HL-60 (cell line): ENCODE data around the gene ZNF107.

Experiments used
- TF ChIP-seq, protein P1 (sequence below): IDR thresholded peaks from one replicate; pipeline ENCODE4 v1.5.1; 2011; ENCODE audit warnings: low read length, control low read depth, inconsistent platforms; ENCODE audit not compliant: insufficient read depth
- TF ChIP-seq, protein P2 (sequence below): IDR thresholded peaks from 2 replicates; pipeline ENCODE4 v1.6.1; 2012; ENCODE audit warnings: low read depth; ENCODE audit not compliant: insufficient replicate concordance

DNA sequence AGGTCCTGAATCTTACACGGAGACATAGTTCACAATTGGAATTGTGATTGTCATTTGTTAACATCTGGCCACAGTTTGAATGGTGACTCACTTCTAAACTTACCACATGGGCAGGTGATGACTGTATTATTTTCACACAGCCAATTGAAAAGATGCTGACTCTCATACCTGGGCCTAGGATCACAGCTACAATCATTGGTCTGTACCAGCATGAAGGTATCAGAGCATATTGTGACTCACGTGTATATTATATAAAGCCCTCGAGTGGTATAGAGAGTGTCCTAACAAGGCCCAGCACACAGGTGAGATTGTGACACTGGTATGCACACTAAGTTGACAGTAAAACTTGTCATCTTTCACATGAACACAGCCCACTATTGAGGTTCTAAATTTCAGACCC lies 9.4 kb upstream of the ZNF107 start:
- TF ChIP-seq, protein P1, sequence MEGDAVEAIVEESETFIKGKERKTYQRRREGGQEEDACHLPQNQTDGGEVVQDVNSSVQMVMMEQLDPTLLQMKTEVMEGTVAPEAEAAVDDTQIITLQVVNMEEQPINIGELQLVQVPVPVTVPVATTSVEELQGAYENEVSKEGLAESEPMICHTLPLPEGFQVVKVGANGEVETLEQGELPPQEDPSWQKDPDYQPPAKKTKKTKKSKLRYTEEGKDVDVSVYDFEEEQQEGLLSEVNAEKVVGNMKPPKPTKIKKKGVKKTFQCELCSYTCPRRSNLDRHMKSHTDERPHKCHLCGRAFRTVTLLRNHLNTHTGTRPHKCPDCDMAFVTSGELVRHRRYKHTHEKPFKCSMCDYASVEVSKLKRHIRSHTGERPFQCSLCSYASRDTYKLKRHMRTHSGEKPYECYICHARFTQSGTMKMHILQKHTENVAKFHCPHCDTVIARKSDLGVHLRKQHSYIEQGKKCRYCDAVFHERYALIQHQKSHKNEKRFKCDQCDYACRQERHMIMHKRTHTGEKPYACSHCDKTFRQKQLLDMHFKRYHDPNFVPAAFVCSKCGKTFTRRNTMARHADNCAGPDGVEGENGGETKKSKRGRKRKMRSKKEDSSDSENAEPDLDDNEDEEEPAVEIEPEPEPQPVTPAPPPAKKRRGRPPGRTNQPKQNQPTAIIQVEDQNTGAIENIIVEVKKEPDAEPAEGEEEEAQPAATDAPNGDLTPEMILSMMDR: no peak
- TF ChIP-seq, protein P2, sequence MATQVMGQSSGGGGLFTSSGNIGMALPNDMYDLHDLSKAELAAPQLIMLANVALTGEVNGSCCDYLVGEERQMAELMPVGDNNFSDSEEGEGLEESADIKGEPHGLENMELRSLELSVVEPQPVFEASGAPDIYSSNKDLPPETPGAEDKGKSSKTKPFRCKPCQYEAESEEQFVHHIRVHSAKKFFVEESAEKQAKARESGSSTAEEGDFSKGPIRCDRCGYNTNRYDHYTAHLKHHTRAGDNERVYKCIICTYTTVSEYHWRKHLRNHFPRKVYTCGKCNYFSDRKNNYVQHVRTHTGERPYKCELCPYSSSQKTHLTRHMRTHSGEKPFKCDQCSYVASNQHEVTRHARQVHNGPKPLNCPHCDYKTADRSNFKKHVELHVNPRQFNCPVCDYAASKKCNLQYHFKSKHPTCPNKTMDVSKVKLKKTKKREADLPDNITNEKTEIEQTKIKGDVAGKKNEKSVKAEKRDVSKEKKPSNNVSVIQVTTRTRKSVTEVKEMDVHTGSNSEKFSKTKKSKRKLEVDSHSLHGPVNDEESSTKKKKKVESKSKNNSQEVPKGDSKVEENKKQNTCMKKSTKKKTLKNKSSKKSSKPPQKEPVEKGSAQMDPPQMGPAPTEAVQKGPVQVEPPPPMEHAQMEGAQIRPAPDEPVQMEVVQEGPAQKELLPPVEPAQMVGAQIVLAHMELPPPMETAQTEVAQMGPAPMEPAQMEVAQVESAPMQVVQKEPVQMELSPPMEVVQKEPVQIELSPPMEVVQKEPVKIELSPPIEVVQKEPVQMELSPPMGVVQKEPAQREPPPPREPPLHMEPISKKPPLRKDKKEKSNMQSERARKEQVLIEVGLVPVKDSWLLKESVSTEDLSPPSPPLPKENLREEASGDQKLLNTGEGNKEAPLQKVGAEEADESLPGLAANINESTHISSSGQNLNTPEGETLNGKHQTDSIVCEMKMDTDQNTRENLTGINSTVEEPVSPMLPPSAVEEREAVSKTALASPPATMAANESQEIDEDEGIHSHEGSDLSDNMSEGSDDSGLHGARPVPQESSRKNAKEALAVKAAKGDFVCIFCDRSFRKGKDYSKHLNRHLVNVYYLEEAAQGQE: no peak
